HCT116 (cell line): ENCODE results near the gene RNF31.

Experiments
- CBX3 ChIP-seq: IDR thresholded peaks from 2 replicates; pipeline ENCODE4 v1.6.1; 2012; ENCODE audit warnings: low read depth
- CTCF ChIP-seq, 3 experiments: fragments of 200-600 bp in 1 of 3; sonication (generic) in 1 of 3; IDR thresholded peaks in 2 of 3; conservative IDR thresholded peaks in 1 of 3; 2 replicates each; pipeline ENCODE4 v1.5.1; 2012 to 2017; ENCODE audit warnings: low read depth in 2 of 3, low read length in 2 of 3, antibody characterized with exemption in 1 of 3, borderline replicate concordance in 1 of 3, control low read depth in 1 of 3, mild to moderate bottlenecking in 1 of 3, mixed read lengths in 1 of 3, mixed run types in 1 of 3, moderate library complexity in 1 of 3; ENCODE audit not compliant: insufficient read depth in 1 of 3
- EZH2 ChIP-seq: fragments of 200-600 bp; sonication (generic); IDR thresholded peaks from 2 replicates; pipeline ENCODE4 v1.6.1; 2017; ENCODE audit warnings: antibody characterized with exemption, mixed run types
- EZH2phosphoT487 ChIP-seq: fragments of 200-600 bp; IDR thresholded peaks from 2 replicates; pipeline ENCODE4 v1.6.1; 2018; ENCODE audit warnings: antibody characterized with exemption, borderline replicate concordance
- JUND ChIP-seq: IDR thresholded peaks from 2 replicates; pipeline ENCODE4 v1.6.1; 2012
- POLR2A ChIP-seq: IDR thresholded peaks from 2 replicates; pipeline ENCODE4 v1.7.0; 2011; ENCODE audit warnings: borderline replicate concordance; ENCODE audit not compliant: insufficient read depth, insufficient read length; ENCODE audit errors: extremely low read depth
- RAD21 ChIP-seq: IDR thresholded peaks from 2 replicates; pipeline ENCODE4 v1.6.1; 2012; ENCODE audit warnings: low read depth, mild to moderate bottlenecking
- SIN3A ChIP-seq: IDR thresholded peaks from 2 replicates; pipeline ENCODE4 v1.6.1; 2012; ENCODE audit warnings: low read depth
- YY1 ChIP-seq: IDR thresholded peaks from 2 replicates; pipeline ENCODE4 v1.6.1; 2011; ENCODE audit warnings: low read length, low read depth, moderate library complexity, mild to moderate bottlenecking; ENCODE audit not compliant: insufficient replicate concordance; ENCODE audit errors: extremely low read depth

- TF ChIP-seq CTCF (IDR thresholded peaks at IDR 0.05 in 2 of 3, conservative IDR thresholded peaks at IDR 0.05 in 1 of 3; ENCODE audit: borderline replicate concordance in 1 of 3, insufficient read depth in 1 of 3, low read depth in 2 of 3, low read length in 2 of 3) (no peak), JUND (no peak), POLR2A (no peak), EZH2 (no peak), RAD21 (no peak), CBX3 (no peak), SIN3A (no peak), EZH2phosphoT487 (no peak), YY1 (no peak)
These were observed 32.9 kb downstream of the RNF31 start for GRCh38 chr14:24179961-24180796.
